GM23338 (cell line): ENCODE results near the gene BANP.

ENCODE experiments used
- CREB1 ChIP-seq: fragments of 250-450 bp; sonication (Bioruptor Pico); IDR thresholded peaks from 2 replicates; pipeline ENCODE4 v1.5.0; 2020; ENCODE audit warnings: low read depth, mild to moderate bottlenecking, moderate library complexity
- CTCF ChIP-seq, 2 experiments: fragments of 200-600 bp in 1 of 2; sonication (generic) in 1 of 2; conservative IDR thresholded peaks; 2 replicates each; pipeline versions ENCODE4 v1.5.1 to v1.6.1; 2016 to 2017; ENCODE audit warnings: antibody characterized with exemption in 2 of 2, low read depth in 2 of 2, mild to moderate bottlenecking in 2 of 2, moderate library complexity in 1 of 2
- EZH2 ChIP-seq: fragments of 200-600 bp; sonication (generic); IDR thresholded peaks from one replicate; pipeline ENCODE4 v1.8.0; 2017; ENCODE audit warnings: antibody characterized with exemption, mild to moderate bottlenecking, low read depth; ENCODE audit not compliant: unreplicated experiment
- EZH2phosphoT487 ChIP-seq: fragments of 200-600 bp; sonication (generic); IDR thresholded peaks from one replicate; pipeline ENCODE4 v1.8.1; 2018; ENCODE audit warnings: antibody characterized with exemption; ENCODE audit not compliant: unreplicated experiment
- JUNB ChIP-seq: IDR thresholded peaks from one replicate; pipeline ENCODE4 v1.6.1; 2016; ENCODE audit warnings: antibody characterized with exemption; ENCODE audit not compliant: unreplicated experiment
- NANOG ChIP-seq: IDR thresholded peaks from 2 replicates; pipeline ENCODE4 v1.6.1; 2016; ENCODE audit warnings: antibody characterized with exemption, borderline replicate concordance
- POLR2AphosphoS5 ChIP-seq: IDR thresholded peaks from 2 replicates; pipeline ENCODE4 v1.6.1; 2016; ENCODE audit warnings: antibody characterized with exemption, low read depth
- REST ChIP-seq: IDR thresholded peaks from one replicate; pipeline ENCODE4 v1.6.1; 2018; ENCODE audit warnings: antibody characterized with exemption; ENCODE audit not compliant: unreplicated experiment

- no peak for TF ChIP-seq JUNB
- peak; percentile 51 to 62 for TF ChIP-seq CTCF (conservative IDR thresholded peaks at IDR 0.05; ENCODE audit: low read depth in 2 of 2)
- no peak for TF ChIP-seq EZH2phosphoT487
- TF ChIP-seq NANOG: no peak
- TF ChIP-seq EZH2: no peak
- no peak for TF ChIP-seq POLR2AphosphoS5
- TF ChIP-seq REST: no peak
- TF ChIP-seq CREB1 (CRISPR knock-in tag): no peak
Measured at GRCh38 chr16:87930456-87930855, 20.8 kb upstream of the BANP start.
